Neuron (in vitro differentiated cells): ENCODE results near the gene SPPL2C.
A peak's percentile ranks its signal among the peaks of the same experiment; 100 is the strongest.

Experiments
- H2AFZ ChIP-seq: one replicate; pipeline ENCODE4 v1.6.1; 2013; ENCODE audit warnings: low read depth, mild to moderate bottlenecking, inconsistent platforms, low read length, moderate library complexity
- H3K27me3 ChIP-seq: one replicate; pipeline ENCODE4 v1.6.1; 2013; ENCODE audit warnings: low read length; ENCODE audit not compliant: insufficient read depth
- H3K36me3 ChIP-seq: one replicate; pipeline ENCODE4 v1.6.1; 2013; ENCODE audit warnings: low read length; ENCODE audit not compliant: insufficient read depth
- H3K4me1 ChIP-seq: one replicate; pipeline ENCODE4 v1.6.1; 2013; ENCODE audit warnings: low read length; ENCODE audit not compliant: insufficient read depth
- H3K4me3 ChIP-seq: 2 replicates; pipeline ENCODE4 v1.5.1; 2013; ENCODE audit warnings: mild to moderate bottlenecking, low read length, moderate library complexity
- H3K9me3 ChIP-seq: one replicate; pipeline ENCODE4 v1.6.1; 2013; ENCODE audit warnings: low read length

SPPL2C gene

DNA sequence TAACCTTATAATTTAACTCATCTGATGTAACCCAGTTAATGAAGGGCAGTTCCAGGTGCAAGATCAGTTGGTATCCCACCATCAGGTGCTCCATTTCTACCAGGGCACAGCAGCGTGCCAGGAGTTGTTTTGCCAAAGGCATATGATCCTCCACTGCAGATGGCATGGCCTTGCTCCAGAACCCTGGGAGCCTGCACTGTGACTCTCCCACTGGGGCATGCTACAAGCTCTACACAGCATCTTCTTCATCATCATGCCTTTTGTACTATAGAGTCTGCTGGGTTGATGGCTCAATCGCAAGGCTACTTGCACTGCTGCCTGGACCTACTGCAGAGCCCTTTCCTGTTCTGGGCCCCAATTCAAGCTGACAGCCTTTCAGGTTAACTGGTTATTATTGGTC lies 38.4 kb downstream of the SPPL2C start:
- H3K27me3 ChIP-seq: no peaks in the 10 kb centered on the region
- H2AFZ ChIP-seq: no peak overlapping the region
- no peak overlapping the region for H3K4me3 ChIP-seq
- H3K9me3 ChIP-seq: no peaks in the 10 kb centered on the region
- no peaks in the 10 kb centered on the region for H3K4me1 ChIP-seq
- H3K36me3 ChIP-seq: no peaks in the 10 kb centered on the region

DNA sequence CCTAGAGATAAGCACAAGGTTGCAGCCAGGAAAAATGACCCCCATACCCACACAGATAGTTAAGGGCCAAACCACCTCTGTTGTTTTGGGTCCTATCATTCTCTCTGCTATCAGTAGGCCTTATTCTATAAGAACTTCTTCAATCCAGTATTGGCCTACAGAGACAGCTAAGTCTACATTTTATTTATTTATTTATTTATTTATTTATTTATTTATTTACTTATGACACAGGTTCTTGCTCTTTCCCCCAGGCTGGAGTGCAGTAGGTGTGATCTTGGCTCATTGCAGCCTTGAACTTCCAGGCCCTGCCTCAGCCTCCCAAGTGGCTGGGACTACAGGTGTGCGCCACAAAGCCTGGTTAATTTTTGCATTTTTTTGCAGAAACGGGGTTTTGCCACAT lies 42.2 kb downstream of the SPPL2C start:
- no peaks in the 10 kb centered on the region for H3K9me3 ChIP-seq
- H3K4me1 ChIP-seq: no peaks in the 10 kb centered on the region
- H3K4me3 ChIP-seq: no peak overlapping the region
- H3K36me3 ChIP-seq: no peaks in the 10 kb centered on the region
- no peak overlapping the region for H2AFZ ChIP-seq
- no peaks in the 10 kb centered on the region for H3K27me3 ChIP-seq

DNA sequence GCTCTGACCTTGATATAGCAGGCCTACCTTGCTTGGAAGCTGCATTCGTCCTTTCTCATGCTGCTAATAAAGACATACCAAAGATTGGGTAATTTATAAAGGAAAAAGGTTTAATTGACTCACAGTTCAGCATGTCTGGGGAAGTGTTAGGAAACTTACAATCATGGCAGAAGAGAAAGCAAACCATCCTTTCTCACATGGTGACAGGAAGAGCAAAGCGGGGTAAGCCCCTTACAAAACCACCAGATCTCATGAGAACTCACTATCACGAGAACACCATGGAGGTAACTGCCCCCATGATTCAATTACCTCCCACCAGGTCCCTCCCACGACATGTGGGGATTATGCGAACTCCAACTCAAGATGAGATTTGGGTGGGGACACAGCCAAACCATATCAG lies 43.7 kb downstream of the SPPL2C start:
- no peaks in the 10 kb centered on the region for H3K4me1 ChIP-seq
- no peak overlapping the region for H3K4me3 ChIP-seq
- no peak overlapping the region for H2AFZ ChIP-seq
- H3K27me3 ChIP-seq: no peaks in the 10 kb centered on the region
- H3K36me3 ChIP-seq: no peaks in the 10 kb centered on the region
- no peaks in the 10 kb centered on the region for H3K9me3 ChIP-seq

DNA sequence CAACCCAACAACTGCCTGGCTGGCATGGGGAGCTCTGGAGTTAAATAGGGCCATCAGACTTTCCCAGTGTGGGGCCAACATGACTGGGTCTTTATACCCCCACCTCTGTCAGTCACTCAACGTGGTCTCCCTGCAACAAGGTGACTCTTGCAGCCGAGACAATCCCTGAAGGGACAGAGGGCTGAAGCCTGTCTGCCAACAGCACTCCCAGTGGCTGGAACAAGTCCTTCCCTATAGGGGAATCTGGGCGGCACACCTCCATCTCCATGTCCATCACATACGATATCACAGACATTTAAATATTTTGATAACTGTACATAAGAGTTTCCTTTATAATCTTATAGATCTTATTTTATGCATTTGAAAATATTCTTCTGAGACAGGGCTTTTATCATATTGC lies 44.9 kb downstream of the SPPL2C start:
- no peaks in the 10 kb centered on the region for H3K36me3 ChIP-seq
- H3K9me3 ChIP-seq: no peaks in the 10 kb centered on the region
- H2AFZ ChIP-seq: no peak overlapping the region
- peaks cover 2% of the 10 kb centered on the region for H3K4me1 ChIP-seq
- H3K27me3 ChIP-seq: no peaks in the 10 kb centered on the region
- no peak overlapping the region for H3K4me3 ChIP-seq

DNA sequence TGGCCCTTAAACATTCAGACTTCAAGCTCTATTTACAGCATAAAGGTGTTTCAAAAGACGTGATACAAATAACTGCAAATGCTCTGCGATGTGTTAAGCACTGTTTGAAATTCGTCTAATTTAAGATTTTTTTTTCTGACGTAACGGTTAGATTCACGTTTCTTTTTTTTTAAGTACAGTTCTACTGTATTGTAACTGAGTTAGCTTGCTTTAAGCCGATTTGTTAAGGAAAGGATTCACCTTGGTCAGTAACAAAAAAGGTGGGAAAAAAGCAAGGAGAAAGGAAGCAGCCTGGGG lies 49.0 kb downstream of the SPPL2C start:
- Histone ChIP-seq H2AFZ (peak overlapping the region; percentile 99), H3K4me1 (peaks cover 16% of the 10 kb centered on the region), H3K9me3 (no peaks in the 10 kb centered on the region), H3K27me3 (peaks cover 34% of the 10 kb centered on the region), H3K4me3 (peak overlapping the region; percentile 66), H3K36me3 (no peaks in the 10 kb centered on the region)

DNA sequence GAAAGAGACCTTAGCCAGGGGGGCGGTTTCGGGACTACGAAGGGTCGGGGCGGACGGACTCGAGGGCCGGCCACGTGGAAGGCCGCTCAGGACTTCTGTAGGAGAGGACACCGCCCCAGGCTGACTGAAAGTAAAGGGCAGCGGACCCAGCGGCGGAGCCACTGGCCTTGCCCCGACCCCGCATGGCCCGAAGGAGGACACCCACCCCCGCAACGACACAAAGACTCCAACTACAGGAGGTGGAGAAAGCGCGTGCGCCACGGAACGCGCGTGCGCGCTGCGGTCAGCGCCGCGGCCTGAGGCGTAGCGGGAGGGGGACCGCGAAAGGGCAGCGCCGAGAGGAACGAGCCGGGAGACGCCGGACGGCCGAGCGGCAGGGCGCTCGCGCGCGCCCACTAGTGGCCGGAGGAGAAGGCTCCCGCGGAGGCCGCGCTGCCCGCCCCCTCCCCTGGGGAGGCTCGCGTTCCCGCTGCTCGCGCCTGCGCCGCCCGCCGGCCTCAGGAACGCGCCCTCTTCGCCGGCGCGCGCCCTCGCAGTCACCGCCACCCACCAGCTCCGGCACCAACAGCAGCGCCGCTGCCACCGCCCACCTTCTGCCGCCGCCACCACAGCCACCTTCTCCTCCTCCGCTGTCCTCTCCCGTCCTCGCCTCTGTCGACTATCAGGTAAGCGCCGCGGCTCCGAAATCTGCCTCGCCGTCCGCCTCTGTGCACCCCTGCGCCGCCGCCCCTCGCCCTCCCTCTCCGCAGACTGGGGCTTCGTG lies 49.5 kb downstream of the SPPL2C start, which contains the start of gene MAPT:
MAPT (plus strand) TSS at position 533 of the 763 bp plus-strand sequence. CDS start 67,784 bp downstream, outside the sequence.
- H3K4me1 ChIP-seq: peaks cover 16% of the 10 kb centered on the region
- no peaks in the 10 kb centered on the region for H3K9me3 ChIP-seq
- peaks cover 40% of the 10 kb centered on the region for H3K27me3 ChIP-seq
- H3K4me3 ChIP-seq: peak within 1 kb of the TSS; percentile 66
- no peaks in the 10 kb centered on the region for H3K36me3 ChIP-seq
- peak within 1 kb of the TSS; percentile 99 for H2AFZ ChIP-seq

DNA sequence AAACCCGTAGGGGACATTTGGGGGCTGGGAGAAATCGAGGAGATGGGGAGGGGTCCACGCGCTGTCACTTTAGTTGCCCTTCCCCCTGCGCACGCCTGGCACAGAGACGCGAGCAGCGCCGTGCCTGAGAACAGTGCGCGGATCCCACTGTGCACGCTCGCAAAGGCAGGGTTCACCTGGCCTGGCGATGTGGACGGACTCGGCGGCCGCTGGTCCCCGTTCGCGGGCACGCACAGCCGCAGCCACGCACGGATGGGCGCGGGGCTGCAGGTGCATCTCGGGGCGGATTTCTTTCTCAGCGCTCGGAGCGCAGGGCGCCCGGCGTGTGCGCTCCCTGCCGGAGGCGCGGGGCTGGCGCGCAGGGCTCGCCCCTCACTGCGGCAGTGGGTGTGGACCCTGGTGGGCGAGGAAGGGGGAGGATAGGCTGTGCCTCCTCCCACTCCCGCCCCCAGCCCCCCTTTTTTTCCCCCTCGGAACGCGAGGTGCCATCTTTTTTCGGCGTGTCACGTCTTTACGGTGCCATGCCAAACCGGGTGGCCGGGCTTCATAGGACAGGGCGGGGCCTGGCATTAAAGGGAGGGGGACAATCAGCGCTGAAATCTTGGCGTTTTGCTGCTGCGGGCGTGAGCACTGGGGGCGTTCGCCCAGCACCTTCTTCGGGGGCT lies 50.8 kb downstream of the SPPL2C start:
- Histone ChIP-seq H3K27me3 (peaks cover 52% of the 10 kb centered on the region), H2AFZ (peak overlapping the region; percentile 99), H3K4me3 (peak overlapping the region; percentile 66), H3K9me3 (no peaks in the 10 kb centered on the region), H3K36me3 (no peaks in the 10 kb centered on the region), H3K4me1 (peaks cover 16% of the 10 kb centered on the region)

DNA sequence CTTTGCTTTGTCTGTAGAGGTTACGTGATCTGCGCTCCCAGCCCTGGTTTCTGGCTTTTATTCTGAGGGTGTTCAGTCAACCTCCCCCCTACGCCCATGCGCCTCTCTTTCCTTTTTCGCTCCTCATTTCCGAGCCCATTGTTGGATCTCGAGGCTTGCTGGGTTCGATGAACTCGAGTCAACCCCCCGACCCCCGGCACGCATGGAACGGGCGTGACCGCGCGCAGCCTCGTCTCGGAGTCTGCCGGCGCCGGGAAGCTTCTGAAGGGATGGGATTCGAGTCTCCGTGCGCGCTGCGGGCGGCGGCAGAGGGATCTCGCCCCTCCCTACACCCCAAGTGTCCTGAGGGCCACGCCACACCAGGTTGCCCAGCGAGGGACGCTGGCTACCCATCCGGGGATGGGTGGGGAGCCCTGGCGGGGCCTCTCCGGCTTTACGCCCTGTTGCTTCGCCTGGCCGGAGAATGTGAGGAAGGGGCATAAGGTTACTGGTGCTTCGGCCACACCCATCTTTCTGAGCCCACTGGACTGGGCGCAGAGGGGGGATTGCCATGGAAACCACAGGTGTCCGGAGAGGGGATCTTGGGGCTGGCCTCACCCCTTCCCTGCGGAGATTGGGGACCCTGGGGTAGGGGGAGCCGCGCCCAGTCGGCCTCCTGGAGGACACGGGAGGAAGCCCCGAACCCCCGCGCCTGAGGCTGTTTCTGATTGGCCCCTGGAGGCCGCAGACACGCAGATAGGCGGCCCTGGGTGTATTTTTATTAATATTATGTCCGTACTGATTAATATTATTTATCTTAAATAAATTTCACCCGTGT lies 51.5 kb downstream of the SPPL2C start:
- Histone ChIP-seq H3K36me3 (no peaks in the 10 kb centered on the region), H3K4me3 (peak overlapping the region; percentile 66), H3K27me3 (peaks cover 58% of the 10 kb centered on the region), H3K9me3 (no peaks in the 10 kb centered on the region), H3K4me1 (peaks cover 16% of the 10 kb centered on the region), H2AFZ (peak overlapping the region; percentile 99)
